GM18907 (cell line): ENCODE measurements around the gene STX11.

Source experiments
- ATAC-seq: cut with Tn5 transposase; IDR thresholded peaks from one replicate; pipeline ENCODE4 v1.9.1; 2021; ENCODE audit warnings: mild to moderate bottlenecking, moderate library complexity; ENCODE audit not compliant: unreplicated experiment

The STX11 gene

GRCh38 chr6:144141470-144141869 is 8.8 kb upstream of the STX11 start:
- ATAC-seq: no peak

- ATAC-seq: no peak
Measured at GRCh38 chr6:144143106-144143505, 7.2 kb upstream of the STX11 start.

GRCh38 chr6:144143878-144144277 is 6.4 kb upstream of the STX11 start:
- no peak for ATAC-seq

- ATAC-seq: no peak
Measured at GRCh38 chr6:144144996-144145395, 5.3 kb upstream of the STX11 start.

- ATAC-seq: no peak
Measured at GRCh38 chr6:144145541-144145940, 4.8 kb upstream of the STX11 start.

GRCh38 chr6:144148886-144149285 is 1.4 kb upstream of the STX11 start:
- no peak for ATAC-seq

- no peak for ATAC-seq
Measured at GRCh38 chr6:144149558-144149893, 791 bp upstream of the STX11 start.

- ATAC-seq: peak; percentile 71
Measured at GRCh38 chr6:144150710-144151657, 667 bp downstream of the STX11 start.

GRCh38 chr6:144152334-144152900 is 2.1 kb downstream of the STX11 start:
- ATAC-seq: no peak

GRCh38 chr6:144153260-144153659 is 2.9 kb downstream of the STX11 start:
- ATAC-seq: no peak

GRCh38 chr6:144153971-144154370 is 3.7 kb downstream of the STX11 start:
- ATAC-seq: no peak

GRCh38 chr6:144155529-144155928 is 5.2 kb downstream of the STX11 start:
- ATAC-seq: peak; percentile 66

- ATAC-seq: peak; percentile 30
Measured at GRCh38 chr6:144156338-144156737, 6.0 kb downstream of the STX11 start.

- ATAC-seq: no peak
Measured at GRCh38 chr6:144156991-144157390, 6.7 kb downstream of the STX11 start.

- no peak for ATAC-seq
Measured at GRCh38 chr6:144158133-144158532, 7.8 kb downstream of the STX11 start.

- no peak for ATAC-seq
Measured at GRCh38 chr6:144159223-144159622, 8.9 kb downstream of the STX11 start.

- ATAC-seq: no peak
Measured at GRCh38 chr6:144159742-144160141, 9.4 kb downstream of the STX11 start.

- no peak for ATAC-seq
Measured at GRCh38 chr6:144160431-144161005, 10.2 kb downstream of the STX11 start.

GRCh38 chr6:144161975-144162374 is 11.7 kb downstream of the STX11 start:
- no peak for ATAC-seq

GRCh38 chr6:144162977-144163376 is 12.7 kb downstream of the STX11 start:
- ATAC-seq: peak; percentile 73

- ATAC-seq: no peak
Measured at GRCh38 chr6:144165784-144166183, 15.5 kb downstream of the STX11 start.

GRCh38 chr6:144170044-144170443 is 19.7 kb downstream of the STX11 start:
- ATAC-seq: no peak
